ENCODE measurements around the gene HDGF.
A peak's percentile ranks its signal among the peaks of the same experiment; 100 is the strongest.

HDGF gene

DNA sequence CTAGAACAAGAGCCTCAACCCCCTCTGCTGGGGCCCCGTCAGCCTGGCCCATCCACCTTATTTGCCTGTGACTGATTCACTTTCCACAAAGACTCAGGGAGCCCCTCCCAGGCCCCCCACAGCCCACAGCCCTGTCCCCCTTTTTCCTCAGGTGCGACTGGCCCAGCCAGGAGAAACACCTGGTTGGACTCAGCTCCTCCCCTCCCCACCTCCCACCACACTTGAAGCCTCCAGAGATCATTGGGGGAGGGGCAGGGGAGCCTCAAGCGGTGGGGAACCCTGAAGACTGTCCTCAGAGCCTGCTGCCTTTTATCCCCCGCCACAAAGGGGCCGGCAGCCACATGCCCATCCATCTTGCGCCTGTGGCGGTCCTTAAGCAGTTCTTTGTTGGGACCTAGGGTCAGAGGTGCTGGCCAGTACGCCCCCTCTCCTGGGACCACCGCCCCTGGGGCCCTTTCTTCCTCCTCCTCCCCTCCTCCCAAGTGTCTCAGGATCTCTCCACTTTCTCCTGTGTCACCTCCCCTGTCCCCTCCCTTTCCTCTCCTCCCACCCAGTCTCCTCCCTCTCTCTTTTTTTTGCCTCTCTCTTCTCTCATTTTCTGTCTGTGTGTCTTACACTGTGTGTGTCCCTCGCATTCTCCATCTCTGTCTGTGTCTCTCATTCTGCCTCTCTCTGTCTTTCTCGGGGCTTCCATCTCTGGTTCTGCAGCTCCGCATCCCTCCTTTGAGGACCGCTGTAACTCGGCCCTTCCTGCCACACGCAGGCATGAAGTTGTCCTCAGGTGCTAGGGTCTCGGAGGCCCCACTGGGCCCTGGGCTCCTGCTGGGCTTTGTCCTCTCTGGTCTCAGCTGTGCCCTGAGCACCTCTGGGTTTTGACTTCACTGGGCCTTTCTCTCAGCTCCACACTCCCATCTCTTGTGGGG is 58.3 kb downstream of the HDGF start:
- Histone ChIP-seq H3K4me1 (ENCODE audit: insufficient read depth, insufficient read length) (peaks cover 38% of the 10 kb centered on the region), H3K4me3 (ENCODE audit: insufficient read length, low read depth) (peak overlapping the region; percentile 21), H3K9me3 (ENCODE audit: insufficient read depth, low read length) (no peaks in the 10 kb centered on the region), H3K36me3 (ENCODE audit: insufficient read depth, insufficient read length, low read length) (peaks cover 3% of the 10 kb centered on the region), H3K9ac (ENCODE audit: insufficient read length, low read depth) (peak overlapping the region; percentile 64), H3K27me3 (ENCODE audit: insufficient read depth, insufficient read length) (no peaks in the 10 kb centered on the region)
- TF ChIP-seq ZNF274 (IDR thresholded peaks at IDR 0.05; ENCODE audit: low read depth, low read length) (no peak), SUZ12 (IDR thresholded peaks at IDR 0.05; ENCODE audit: extremely low read depth, insufficient read depth, insufficient read length) (no peak), YY1 (IDR thresholded peaks at IDR 0.05; ENCODE audit: insufficient read depth, insufficient read length) (no peak)
- DNase-seq (ENCODE audit: low read depth, low spot score), result peak; percentile 100

DNA sequence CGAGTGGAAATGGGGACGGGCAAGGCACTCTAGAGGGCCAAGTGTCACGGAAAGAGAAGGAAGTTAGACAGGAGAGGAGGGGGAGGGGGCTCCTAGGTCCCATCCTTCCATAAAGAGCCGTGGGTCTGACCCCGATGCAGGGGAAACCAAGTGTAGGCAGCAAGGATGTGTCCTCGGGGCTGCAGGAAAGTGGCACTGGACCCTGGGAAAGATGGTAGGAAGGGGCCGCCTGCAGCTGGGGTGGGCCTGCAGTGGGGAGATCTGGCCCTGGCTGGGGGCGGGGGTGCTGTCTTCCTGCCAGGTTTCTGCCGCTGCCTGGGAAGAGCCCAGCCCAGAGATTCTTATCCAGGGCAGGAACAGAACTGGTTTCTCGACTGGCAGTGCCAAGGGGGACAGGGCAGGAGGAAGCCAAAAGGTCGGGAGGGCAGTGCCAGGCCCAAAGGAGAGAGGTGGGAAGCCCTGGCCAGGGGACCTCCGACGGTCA is 59.0 kb downstream of the HDGF start:
- Histone ChIP-seq H3K27me3 (ENCODE audit: insufficient read depth, insufficient read length) (no peaks in the 10 kb centered on the region), H3K4me1 (ENCODE audit: insufficient read depth, insufficient read length) (peaks cover 38% of the 10 kb centered on the region), H3K36me3 (ENCODE audit: insufficient read depth, insufficient read length, low read length) (no peaks in the 10 kb centered on the region), H3K4me3 (ENCODE audit: insufficient read length, low read depth) (peak overlapping the region; percentile 9), H3K9ac (ENCODE audit: insufficient read length, low read depth) (peak overlapping the region; percentile 53), H3K9me3 (ENCODE audit: insufficient read depth, low read length) (no peaks in the 10 kb centered on the region)
- no peak for DNase-seq (ENCODE audit: low read depth, low spot score)
- TF ChIP-seq YY1 (IDR thresholded peaks at IDR 0.05; ENCODE audit: insufficient read depth, insufficient read length) (no peak), ZNF274 (IDR thresholded peaks at IDR 0.05; ENCODE audit: low read depth, low read length) (no peak), SUZ12 (IDR thresholded peaks at IDR 0.05; ENCODE audit: extremely low read depth, insufficient read depth, insufficient read length) (no peak)
